ENCODE results near the gene MAP2K3. TPM values are rescaled to one million over a fixed set of nuclear protein-coding genes. Genes with fewer than 3 reads are reported as not detected.
"Not testable (repeated sequence)": the region's sequence is repeated elsewhere in the genome, so short reads cannot be mapped to it uniquely, and the experiment has no call there.

The MAP2K3 gene
- total and polyA plus RNA-seq, 2 of the 8 experiments (the other 6 are each of a cell fraction or from before 2014, with no cell fraction given) = 16.9 to 33.5 TPM

DNA sequence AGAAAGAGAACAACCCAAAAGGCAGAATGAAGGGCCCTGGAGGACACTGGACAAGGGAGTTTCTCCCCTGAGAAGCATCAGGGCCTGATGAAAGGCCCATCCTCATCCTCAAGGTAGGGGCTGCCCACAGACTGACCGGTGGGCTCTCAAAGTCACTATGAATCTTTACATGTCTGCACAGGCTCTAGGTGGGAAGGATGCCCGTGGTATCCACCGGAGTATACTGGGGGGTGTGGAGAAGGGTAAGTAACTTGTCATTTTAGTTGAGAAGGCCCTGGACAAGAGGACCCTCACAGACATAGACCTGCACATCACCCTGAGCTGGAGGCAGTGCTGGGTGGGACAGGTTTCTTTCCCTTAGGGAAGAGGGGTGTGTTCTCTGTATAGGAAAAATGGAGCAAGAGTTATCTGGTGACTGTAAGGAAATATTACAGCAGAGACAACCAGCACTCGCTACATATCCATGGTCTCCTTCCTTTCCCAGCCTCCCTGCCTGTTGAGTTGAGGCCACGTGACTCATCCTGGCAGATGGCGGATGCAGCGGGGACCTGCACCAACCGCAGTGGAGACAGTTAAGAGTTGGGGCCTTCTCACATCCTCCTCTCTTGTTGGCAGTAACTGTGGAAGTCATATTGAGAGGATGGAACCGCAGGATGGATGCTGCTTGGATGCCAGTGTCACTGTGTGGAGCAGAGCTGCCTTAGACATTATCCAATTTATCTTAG is 46.1 kb downstream of the MAP2K3 start (continued):
- TF ChIP-seq EGR1 (IDR thresholded peaks at IDR 0.05; ENCODE audit: borderline replicate concordance, low read depth, low read length) = no peak
- TF ChIP-seq TAF7 (optimal IDR thresholded peaks at IDR 0.05; ENCODE audit: borderline replicate concordance, low read depth, low read length) = no peak
- TF ChIP-seq YY1 (IDR thresholded peaks at IDR 0.05; ENCODE audit: low read depth, low read length) = no peak
- TF ChIP-seq BRCA1 (IDR thresholded peaks at IDR 0.05; ENCODE audit: low read depth, low read length) = no peak
- no peak for TF ChIP-seq TBP (IDR thresholded peaks at IDR 0.05; ENCODE audit: low read depth, low read length)
- TF ChIP-seq NANOG (IDR thresholded peaks at IDR 0.05; ENCODE audit: insufficient read depth, low read depth, low read length, poor library complexity, severe bottlenecking) = no peak

DNA sequence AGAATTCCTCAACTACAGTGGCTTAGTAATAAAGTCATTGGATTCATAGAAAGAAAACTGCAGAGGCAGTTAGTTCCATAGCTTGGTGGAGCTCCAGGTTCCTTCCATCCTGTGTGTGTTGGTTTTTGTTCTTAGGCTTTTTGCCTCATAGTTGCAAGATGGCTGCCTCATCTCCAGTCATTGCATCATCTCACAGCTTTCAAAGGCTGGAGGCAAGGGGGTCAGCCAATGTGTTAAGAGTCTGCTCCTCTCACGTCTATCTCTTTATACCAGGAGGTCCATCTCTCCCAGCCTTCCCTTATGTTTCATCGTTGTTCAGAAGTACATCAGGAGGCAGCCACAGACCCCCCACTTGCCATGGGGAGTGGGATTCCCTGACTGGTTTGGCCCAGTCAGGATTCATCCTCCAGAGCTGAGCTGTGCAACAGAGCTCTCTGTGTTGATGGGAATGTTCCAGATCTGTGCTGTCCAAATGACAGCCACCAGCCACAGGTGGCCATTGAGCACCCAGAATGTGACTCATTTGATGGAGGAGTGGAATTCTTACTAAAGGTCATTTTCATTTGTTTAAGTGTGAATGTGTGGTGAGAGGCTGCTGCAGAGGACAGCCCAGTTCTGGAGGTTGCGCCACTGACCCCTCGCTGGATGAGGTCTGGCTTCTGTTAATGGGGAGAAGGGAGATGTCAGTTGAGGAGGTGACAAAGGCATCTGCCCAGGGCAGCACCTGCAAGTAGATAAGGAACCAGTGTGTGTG is 52.2 kb downstream of the MAP2K3 start:
- WGBS, 2 experiments (ENCODE audit: extremely low coverage in 1 of 2, insufficient coverage in 1 of 2, insufficient read length in 1 of 2, insufficient replicate concordance in 2 of 2, low coverage in 1 of 2, low lambda C conversion rate in 2 of 2, missing lambda C conversion rate in 1 of 2) = 78% methylated on average over 4 of the region's 4 CpGs; no CpG with 5 or more reads in 1 of the 2 experiments
- H3K4ac ChIP-seq (replicated peaks; ENCODE audit: insufficient read length, low read depth, low read length); FAIRE-seq; CTCF ChIA-PET (ENCODE audit: partially characterized antibody); H2AFZ ChIP-seq (ENCODE audit: low read length); H3K36me3 ChIP-seq (ENCODE audit: control insufficient read depth in 2 of 4, insufficient read depth in 4 of 4, low read length in 3 of 4); H3K4me1 ChIP-seq (replicated peaks in 1 of 4; ENCODE audit: control insufficient read depth in 3 of 4, insufficient read depth in 4 of 4, low read length in 3 of 4); H3K4me3 ChIP-seq (ENCODE audit: extremely low read depth in 1 of 4, insufficient read depth in 2 of 4, low read depth in 3 of 4, low read length in 4 of 4); H4K8ac ChIP-seq (ENCODE audit: extremely low read depth, insufficient read depth, low read length); H2BK20ac ChIP-seq (ENCODE audit: low read length); H3K27ac ChIP-seq (ENCODE audit: low read depth, low read length); H4K5ac ChIP-seq (ENCODE audit: insufficient read length, low read depth, low read length); H4K20me1 ChIP-seq (replicated peaks in 1 of 2; ENCODE audit: control insufficient read depth in 1 of 2, insufficient read depth in 2 of 2, low read length in 2 of 2); H3K23ac ChIP-seq (ENCODE audit: insufficient read length); H3K23me2 ChIP-seq (ENCODE audit: low read depth, low read length); H3K18ac ChIP-seq (ENCODE audit: extremely low read depth, low read length); POLR2A ChIA-PET (ENCODE audit: partially characterized antibody); H3K79me1 ChIP-seq (ENCODE audit: low read depth, low read length); H3K27me3 ChIP-seq (replicated peaks in 1 of 4; ENCODE audit: control insufficient read depth in 3 of 4, extremely low read depth in 1 of 4, insufficient read depth in 3 of 4, low read length in 3 of 4); DNase-seq (ENCODE audit: low read depth in 1 of 2, low spot score in 2 of 2); H3K56ac ChIP-seq (replicated peaks; ENCODE audit: insufficient read length, low read depth, low read length); H3K4me2 ChIP-seq (ENCODE audit: insufficient read depth in 1 of 2, low read depth in 2 of 2, low read length in 2 of 2); H3K9ac ChIP-seq (replicated peaks in 1 of 4; ENCODE audit: extremely low read depth in 1 of 4, low read depth in 3 of 4, low read length in 3 of 4); H3K14ac ChIP-seq (ENCODE audit: insufficient read length); H4K91ac ChIP-seq (replicated peaks; ENCODE audit: insufficient read length, low read length); H3K79me2 ChIP-seq (ENCODE audit: control insufficient read depth in 1 of 2, insufficient read depth in 2 of 2, low read length in 2 of 2); H2BK120ac ChIP-seq (replicated peaks; ENCODE audit: low read depth, low read length); H2AK5ac ChIP-seq (ENCODE audit: low read depth, low read length); H2BK15ac ChIP-seq (ENCODE audit: low read length); H2BK5ac ChIP-seq (ENCODE audit: low read depth, low read length); H3K9me3 ChIP-seq (ENCODE audit: insufficient read depth in 2 of 2, low read depth in 1 of 2, low read length in 1 of 2); H2BK12ac ChIP-seq (ENCODE audit: low read depth, low read length): not testable (repeated sequence)
